Measurements from ENCODE around the gene INHBB.

GRCh38 chr2:120391911-120392665, 46.2 kb downstream of the INHBB start:
- TF ChIP-seq CTCF (IDR thresholded peaks at IDR 0.05) (no peak), POLR2A (IDR thresholded peaks at IDR 0.05) (no peak)
